Stimulated activated CD8-positive, alpha-beta memory T cell treated with anti-CD3 and anti-CD28 coated beads, Interleukin-12 subunit alpha, Interleukin-12 subunit beta, amount 100 ng/mL, for 24 hours (primary cell): Measurements from ENCODE around the gene CHDH.
A peak's percentile ranks its signal among the peaks of the same experiment; 100 is the strongest.

Experiments used
- DNase-seq: peaks from one replicate; pipeline ENCODE4 v3.0.0-alpha.2; 2020; ENCODE audit errors: extremely low read depth

The CHDH gene, protein sequence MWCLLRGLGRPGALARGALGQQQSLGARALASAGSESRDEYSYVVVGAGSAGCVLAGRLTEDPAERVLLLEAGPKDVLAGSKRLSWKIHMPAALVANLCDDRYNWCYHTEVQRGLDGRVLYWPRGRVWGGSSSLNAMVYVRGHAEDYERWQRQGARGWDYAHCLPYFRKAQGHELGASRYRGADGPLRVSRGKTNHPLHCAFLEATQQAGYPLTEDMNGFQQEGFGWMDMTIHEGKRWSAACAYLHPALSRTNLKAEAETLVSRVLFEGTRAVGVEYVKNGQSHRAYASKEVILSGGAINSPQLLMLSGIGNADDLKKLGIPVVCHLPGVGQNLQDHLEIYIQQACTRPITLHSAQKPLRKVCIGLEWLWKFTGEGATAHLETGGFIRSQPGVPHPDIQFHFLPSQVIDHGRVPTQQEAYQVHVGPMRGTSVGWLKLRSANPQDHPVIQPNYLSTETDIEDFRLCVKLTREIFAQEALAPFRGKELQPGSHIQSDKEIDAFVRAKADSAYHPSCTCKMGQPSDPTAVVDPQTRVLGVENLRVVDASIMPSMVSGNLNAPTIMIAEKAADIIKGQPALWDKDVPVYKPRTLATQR

DNA sequence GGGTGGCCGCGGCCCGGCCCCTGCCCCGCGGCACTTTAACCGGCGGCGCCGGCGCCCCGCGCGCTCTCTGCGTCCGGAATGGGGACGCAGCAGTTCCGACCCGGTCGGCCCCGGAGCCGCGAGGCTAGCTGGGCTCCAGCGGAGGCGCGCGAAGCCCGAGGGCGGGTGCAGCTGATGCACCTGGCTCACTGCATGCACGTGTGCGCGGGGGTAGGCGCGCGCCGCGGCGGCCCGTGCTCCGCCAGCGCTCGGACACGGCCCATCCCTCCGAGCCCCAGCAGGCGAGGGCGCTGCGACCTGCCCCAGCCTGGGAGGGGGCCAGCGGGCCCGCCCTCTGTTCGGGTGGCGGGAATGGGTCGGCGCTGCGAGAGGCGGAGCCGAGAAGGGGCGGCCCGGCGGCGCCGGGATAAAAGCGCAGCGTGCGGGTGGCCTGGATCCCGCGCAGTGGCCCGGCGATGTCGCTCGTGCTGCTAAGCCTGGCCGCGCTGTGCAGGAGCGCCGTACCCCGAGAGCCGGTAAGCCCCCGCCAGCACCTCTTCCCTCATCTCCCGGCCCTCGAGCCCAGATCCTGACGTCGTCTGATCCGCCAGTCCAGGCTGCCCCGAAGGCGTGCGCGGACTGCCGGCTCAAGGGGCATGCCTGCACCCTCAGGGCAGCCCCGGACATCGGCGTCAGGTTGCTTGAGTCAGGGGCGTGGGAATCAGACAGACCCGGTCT is at the start of gene CHDH, which contains the start of gene IL17RB:
TSS of gene CHDH (minus strand) at position 286 of the 717 bp plus-strand sequence. CDS start 22,411 bp downstream, outside the sequence.
TSS of gene IL17RB (plus strand) at position 435 of the 717 bp plus-strand sequence. CDS start at position 456, 21 bp downstream.
- DNase-seq = no peak

DNA sequence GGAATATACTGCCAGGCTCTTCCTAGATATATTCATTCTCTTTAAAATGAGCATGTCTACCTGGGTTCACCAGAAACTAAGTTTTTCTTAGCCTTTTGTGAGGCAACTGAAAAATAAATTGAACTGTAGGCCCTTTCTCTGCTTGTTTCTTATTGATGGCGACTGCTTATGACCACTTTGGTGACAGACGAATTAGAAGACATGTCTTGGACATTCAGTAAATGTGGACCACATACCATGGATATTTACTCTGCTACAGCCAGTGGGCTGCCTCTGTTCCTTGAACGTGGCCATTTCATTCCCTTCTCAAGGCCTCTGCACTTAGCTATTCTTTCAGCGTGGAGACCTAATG is 46.0 kb upstream of the CHDH start:
- DNase-seq = no peak

DNA sequence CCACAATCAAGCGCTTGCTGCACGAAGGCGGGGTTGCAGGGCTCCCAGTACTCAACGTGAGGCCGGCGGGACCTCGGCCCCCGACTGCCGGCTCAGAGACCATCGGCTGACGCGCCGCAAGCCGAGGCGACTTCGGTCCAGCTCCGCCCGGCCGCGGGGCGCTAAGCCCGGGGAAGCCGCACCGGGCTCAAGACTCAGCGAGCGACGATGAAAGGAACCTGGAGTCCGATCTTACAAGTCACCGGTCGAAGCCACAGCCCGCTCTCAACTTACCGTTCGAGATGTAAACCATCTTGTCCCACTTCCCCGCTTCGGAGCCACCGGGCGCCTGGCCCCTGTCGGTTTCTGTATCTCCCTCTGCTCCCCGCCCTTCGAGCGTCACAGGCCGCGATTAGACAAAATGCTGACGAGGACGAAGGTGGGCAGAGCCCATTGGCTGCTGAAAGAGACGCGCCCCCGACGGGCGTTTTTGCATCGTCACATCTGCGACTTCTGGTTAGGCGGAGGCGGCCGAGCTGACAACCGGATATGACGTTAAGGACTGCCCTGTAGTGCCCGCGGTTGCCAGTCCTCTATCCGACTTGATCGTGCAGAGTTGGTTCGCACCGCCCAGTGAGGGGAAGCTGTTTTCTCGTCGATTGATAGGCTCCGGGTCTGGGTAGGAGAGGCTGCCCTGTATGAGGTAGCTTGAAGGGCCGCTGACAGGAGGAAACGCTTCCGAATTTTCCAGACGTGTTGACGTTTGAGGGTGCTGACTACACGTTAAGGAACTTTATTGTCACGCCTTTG is 45.5 kb upstream of the CHDH start, which contains the start of gene SELENOK:
TSS of gene SELENOK (minus strand) at position 363 of the 789 bp plus-strand sequence.
- peak; percentile 95 for DNase-seq

DNA sequence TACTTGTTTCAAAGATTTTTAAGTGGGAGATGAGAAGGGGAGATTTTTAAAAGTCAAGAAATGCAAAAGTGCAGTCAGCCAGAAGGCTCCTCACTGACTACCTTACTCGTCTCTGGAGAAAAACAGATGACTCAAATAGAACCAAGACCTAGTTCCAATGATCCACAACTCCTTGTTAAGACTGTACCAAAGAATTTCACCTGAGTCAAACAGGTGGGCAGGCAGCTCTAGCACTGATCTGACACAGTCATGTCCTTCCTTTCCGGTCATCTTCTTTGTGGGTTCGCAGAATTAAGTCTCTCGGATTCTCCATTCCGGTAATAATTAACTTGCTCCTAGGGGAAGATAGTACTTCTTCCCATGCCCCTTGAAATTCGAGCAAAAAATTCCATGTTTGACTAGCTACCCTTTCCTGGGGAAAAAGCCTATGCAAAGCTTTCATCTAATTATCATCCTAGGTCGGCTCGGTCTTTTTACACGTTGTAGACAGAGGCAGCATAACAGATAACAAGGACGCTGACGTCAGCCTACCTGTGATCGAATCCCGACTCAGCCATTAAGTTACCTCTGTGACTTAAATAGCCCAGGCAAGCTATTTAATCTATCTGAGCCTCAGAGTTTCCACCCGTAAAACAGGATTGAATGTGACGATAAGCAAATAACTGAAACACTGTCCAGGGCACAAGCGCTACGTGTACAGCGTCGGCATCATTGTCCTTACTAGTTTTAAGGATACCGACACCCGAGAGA is 44.7 kb upstream of the CHDH start:
- DNase-seq = no peak

DNA sequence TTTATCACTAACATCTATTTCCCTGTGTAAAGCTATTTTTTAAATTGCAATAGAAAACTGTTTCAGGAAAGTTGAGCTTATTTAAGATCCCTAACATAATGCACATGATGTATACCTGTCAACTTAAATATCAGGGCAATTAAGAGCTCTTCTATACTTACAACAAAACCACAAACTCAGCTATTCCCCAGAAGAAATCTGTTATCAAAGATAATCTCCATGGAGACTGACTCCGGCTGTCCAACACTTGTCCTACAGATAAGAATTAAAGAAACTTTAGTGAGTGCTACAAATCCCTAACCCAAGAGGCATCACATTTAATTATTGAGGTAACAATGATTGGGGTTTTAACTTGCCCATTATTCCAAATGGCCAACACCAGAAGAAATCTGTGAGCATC is 42.0 kb upstream of the CHDH start:
- no peak for DNase-seq

DNA sequence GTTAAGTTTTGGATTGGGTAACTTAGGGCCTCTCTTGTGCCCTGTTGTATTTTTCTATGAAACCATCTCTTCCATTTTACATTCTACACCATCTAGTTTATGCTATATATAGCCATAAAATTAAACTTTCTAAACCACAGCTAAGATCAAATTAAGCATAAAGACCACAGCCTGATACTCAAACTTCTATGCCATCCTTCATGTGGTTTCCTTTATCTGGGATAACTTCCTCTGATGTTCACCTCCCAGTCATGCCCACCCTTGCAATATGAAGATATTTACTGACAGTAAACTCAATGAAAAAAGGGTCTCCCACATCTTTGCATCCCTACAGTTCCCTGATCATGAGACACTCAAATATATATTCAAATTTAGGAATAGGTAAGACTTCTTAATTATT is 41.2 kb upstream of the CHDH start:
- DNase-seq = no peak

DNA sequence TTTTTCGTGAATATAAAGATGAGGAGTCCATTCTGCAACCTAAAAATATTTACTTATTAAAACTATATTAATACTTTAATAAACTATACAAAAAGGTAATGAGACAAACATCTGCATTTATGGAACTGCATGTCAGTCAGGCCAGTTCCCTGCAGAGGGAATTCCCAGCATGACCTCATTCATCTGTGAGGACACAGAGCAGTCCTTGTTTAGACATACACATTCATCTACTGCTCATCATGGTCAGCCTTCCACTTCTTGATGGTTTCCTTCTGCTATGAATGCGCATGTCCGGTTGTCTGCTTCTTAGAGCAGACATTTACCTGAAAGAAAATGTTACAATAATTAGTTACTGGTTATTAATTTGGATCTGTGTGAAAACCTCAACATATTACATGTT is 39.0 kb upstream of the CHDH start:
- no peak for DNase-seq

DNA sequence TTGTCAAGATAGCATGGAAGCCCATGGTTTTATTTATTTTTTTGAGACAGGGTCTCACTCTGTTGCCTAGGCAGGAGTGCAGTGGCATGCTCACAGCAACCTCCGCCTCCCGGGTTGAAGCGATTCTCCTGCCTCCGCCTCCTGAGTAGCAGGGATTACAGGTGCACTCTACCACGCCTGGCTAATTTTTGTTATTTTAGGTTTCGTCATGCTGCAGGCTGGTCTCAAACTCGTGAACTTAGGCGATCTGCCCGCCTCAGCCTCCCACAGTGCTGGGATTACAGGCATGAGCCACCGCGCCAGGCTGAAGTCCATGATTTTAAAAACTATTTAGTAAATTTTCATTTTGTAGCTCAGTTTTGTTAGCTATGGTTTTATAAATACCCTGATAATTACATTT is 38.4 kb upstream of the CHDH start:
- no peak for DNase-seq

DNA sequence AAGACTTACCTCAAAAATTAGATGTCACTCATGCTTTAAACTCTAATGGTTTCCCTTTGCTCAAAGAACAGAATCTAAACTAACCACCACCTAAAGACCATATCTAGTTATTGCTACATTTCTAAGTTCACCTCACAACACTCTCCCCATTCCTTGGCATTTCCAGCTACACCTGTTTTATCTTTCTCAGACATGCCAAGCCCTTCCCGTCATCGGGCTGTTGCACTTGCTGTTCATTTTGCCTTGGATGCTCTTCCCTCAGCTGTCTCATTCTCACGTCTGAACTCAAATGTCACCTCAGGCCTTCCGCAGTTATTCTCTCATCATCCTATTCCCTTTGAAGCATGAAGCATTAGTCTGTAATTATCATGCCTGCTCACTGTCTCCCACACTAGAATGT is 36.8 kb upstream of the CHDH start:
- no peak for DNase-seq

DNA sequence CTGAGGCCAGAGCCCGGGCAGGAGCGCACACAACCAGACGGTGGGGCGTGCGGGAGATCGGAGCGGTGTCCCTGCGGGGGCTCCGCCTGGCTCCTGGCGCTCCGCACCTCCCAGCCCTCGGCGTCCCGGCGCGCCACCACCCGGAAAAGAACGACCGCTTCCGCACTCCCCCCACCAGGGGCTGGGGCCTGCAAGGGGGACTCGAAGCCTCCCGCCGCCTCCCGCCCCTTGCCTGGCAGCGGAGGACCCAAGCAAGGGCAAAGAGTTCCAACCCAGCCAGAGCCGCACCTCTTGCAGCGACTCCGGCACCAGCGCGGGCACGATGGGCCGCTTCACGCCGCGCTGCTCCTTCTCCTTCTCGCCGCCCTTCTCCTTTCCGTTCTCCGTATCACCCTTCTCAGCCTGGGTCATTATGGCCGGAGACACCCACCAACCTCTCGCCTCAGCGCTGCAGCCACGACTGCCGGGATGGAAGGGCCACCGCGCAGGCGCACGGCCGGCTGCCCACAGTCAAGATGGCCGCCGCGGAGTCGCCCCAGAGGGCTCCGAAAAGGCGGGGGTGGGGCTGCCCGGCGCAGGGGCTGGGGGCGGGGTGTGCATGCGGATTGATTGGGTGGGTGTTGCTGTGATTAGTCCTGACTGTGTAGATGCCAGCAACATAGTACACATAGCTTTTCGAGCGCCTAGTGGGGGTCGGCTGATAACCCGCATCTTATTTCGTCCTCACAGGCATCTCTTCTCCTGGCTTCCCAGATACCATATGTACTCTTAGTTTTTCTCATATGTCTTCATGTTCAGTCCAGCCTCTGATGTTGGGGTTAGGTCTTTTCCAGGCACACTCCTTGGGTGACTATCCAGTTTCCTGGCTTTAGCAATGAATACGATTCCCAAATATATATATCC is 35.7 kb upstream of the CHDH start, which contains the start of gene ACTR8:
TSS of gene ACTR8 (minus strand) at position 462 of the 903 bp plus-strand sequence. CDS start at position 411, 51 bp downstream.
- DNase-seq = peak; percentile 58

DNA sequence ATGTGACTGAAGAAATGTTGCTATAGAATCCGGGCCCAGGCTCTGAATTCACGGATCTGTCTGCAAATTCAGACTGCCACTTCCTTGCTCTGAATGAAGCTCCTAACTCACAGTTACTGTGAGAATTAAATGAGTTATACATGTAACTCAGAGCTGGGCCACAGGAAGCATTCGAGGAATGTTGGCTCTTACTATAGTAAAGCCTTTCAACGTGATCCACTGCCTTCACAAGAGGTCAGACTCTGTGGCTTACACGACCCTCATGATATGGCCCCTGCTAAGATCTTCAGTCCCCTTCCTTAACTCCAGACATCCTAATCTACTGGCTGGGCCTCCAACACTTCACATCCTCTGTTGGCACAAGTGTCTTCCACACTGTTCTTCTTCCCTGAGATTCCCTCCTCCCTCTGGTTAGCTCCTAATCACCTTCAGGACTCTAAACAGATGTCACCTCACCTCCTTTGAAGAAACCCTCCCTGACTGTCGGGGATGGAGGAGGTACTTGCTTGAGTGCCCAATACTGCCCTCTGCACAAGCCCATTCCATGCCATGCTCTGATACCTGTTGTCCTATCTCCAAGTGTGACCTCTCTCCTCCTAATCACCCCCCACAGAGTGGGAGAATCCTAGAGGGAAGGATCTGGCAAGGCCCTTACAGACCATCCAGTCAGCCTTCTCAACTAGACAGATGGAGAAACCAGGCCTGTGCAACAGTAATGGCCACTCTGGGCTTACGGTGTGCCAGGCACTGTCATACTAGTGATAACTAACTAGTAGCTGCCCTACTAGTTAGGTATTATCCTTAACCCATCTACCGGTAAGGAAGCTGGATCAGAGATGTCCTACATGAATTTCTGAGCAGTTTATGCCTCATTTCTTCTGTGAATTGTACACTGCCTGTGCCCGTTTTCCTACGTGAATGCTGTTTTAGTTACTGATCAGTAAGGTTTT is 34.5 kb upstream of the CHDH start:
- DNase-seq = no peak

DNA sequence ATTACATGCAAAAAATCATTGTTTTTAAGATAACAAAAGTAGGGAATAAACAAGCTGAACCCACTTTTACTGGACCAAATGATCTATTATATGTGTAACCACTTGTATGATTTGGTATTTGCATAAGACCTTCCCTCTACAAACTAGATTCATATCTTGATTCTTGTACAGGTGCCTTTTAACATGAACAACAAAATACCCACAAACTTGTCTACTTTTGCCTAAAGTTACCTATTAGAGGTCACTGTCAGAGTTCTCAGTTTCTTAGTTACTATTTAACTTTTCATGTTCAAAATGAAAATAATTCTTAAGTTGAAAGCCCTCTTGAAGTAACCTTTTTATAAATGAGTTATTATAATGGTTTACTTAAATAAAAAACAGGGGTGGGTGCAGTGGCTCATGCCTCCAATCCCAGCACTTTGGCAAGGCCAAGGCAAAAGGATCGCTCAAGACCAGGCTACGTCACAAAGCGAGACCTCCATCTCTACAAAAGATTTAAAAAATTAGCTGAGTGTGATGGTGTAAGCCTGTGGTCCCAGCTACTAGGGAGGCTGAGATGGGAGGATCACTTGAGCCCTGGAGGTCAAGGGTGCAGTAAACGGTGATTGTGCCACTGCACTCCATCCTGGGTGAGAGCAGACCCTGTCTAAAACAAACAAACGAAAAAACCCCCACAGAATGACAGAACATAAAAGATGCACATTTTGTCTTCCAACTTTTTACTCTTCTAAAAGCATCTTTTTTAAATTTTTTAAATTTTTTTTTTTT is 19.7 kb upstream of the CHDH start:
- no peak for DNase-seq

DNA sequence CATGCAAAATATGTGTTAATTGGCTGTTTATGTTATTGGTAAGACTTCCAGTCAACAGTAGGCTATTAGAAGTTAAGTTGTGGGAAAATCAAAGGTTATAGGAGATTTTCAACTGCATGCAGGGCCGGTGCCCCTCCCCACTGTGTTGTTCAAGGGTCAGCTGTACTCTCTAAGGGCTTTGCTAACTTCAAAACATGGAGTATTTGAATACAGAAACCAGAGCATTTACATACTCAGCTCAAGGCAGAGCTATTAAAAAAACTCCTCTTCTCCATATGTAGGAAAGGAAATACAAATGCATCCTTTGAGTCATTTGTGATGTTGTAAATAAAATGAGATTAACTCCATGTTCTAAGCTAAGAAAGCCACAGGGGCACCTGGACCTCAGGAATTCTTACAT is 16.9 kb upstream of the CHDH start:
- no peak for DNase-seq

DNA sequence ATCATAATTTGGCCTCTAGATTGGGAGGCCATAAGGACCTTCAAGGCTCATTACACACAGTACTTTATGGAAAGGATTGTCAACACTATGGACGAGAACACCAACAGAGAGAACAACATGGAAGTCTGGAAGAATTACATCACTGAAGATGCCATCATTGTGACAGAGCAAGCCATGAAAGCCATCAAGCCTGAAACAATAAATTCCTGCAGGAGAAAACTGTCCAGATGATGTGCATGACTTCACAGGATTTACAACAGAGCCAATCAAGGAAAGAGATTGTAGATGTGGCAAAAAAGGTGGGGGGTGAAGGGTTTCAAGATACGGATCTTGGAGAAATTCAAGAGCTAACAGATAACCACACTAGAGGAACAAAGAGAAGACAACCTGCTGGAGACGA is 16.0 kb upstream of the CHDH start:
- no peak for DNase-seq

DNA sequence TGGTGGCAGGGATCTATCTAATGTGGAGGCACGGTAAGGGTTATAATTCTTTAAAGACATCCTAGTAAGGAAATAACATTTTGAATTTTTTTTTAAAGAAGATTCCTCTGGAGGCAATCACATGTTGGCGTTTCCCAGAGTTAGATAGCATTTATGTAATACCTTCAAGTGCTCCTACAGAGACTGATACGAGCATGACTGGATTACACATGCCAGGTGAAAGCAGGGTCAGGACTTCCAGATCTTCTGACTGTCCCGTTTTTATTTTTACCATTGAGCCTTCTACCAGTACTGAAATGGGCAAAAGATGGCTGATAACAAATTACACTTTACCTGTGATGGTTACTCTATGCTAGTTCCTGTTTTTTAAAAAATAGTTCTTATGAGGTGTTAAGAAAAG is 14.0 kb upstream of the CHDH start:
- no peak for DNase-seq

DNA sequence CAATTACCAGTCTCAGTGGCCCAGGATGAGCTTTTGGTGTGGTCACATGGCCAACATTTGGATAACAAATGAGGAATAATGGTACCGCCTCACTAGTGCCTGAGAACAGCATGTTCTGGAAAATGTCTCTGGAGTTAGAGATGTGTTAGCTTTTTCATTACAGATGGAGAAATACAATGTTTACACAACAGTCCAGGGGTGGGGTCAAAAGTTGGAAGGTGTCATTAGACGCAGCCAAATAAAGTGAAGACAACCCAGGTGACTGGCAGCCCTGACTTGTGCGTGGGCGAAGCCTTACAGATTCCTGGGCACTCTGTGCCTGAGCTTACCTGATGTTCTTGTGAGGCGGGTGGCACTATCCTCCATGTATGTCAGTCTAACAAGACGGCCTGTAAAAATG is 13.0 kb upstream of the CHDH start:
- no peak for DNase-seq

DNA sequence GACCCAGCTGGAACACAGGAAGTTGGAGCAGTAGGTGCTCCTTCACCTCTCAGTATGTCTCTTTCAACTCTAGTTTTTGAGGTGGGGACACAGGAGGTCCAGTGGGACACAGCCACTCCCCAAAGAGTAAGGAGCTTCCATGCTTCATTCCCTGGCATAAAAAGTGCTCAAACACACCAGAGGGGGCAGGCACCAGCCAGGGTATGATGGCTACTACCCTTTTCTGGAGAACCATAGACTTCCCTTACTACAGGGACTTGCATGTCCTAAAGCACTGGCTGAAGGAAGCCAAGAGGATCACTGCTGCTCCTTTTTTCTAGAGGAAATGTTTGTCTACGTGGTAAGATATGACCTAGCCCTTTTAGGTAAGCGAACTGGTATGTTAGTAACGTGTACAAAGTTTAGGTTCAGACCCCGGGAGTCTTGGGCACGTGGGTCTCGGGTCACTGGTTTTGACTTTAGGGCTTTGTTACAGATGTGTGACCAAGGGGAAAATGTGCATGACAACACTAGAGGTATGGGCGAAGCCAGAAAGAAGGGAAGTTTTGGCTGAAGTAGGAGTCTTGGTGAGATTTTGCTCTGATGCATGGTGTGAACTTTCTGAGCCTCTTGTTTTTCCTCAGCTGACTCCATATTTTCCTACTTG is 12.0 kb upstream of the CHDH start:
- no peak for DNase-seq

DNA sequence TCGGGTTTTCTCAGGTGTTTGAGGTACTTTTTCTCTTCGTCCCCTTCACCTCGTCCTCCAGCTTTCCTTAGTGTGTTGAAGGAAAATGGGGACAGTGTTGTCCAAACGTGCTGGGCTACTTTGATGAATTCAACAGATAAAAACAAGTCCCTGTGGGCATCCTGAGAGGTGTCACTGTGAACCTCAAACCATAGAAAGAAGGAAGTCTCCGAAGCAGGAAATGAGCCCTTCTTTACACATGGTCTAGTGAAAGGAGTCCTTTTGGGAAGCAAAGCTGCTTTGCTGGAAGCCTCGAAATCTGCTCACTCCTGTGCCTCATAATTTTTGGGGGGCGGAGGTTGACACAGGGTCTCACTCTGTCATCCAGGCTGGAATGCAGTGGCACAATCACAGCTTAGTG is 10.7 kb upstream of the CHDH start:
- no peak for DNase-seq
